PC-9 (cell line): ENCODE results near the gene CXCL3.

Source experiments
- EZH2 ChIP-seq: fragments of 200-600 bp; sonication (generic); IDR thresholded peaks from 2 replicates; pipeline ENCODE4 v1.8.0; 2017; ENCODE audit warnings: antibody characterized with exemption, low read depth
- TF ChIP-seq, protein P1 (sequence below): fragments of 200-600 bp; sonication (generic); conservative IDR thresholded peaks from 2 replicates; pipeline ENCODE4 v1.6.1; 2017; ENCODE audit warnings: mixed run types, antibody characterized with exemption, mild to moderate bottlenecking, moderate library complexity

DNA sequence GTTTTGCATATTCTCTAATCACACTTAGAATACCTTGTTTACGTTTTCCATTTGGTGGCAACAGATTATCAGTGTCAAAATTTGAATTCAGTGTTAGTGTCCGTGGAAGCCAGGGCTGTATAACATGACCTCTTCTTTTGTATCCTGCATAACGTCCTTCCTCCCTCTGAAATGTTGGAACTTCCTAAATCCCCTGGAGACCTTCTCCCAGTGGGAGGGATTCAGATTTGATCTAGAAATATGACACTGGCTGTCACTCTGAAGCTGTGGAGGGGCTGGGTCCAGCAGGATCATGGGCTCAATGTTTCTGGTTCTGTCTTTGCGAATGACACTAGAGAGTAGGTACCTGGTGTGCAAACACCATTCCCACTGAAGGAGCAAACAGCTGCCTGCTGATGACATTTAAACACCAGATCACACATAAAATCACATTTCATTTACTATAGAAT lies 850 bp upstream of the CXCL3 start:
- TF ChIP-seq, protein P1, sequence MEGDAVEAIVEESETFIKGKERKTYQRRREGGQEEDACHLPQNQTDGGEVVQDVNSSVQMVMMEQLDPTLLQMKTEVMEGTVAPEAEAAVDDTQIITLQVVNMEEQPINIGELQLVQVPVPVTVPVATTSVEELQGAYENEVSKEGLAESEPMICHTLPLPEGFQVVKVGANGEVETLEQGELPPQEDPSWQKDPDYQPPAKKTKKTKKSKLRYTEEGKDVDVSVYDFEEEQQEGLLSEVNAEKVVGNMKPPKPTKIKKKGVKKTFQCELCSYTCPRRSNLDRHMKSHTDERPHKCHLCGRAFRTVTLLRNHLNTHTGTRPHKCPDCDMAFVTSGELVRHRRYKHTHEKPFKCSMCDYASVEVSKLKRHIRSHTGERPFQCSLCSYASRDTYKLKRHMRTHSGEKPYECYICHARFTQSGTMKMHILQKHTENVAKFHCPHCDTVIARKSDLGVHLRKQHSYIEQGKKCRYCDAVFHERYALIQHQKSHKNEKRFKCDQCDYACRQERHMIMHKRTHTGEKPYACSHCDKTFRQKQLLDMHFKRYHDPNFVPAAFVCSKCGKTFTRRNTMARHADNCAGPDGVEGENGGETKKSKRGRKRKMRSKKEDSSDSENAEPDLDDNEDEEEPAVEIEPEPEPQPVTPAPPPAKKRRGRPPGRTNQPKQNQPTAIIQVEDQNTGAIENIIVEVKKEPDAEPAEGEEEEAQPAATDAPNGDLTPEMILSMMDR = no peak
- TF ChIP-seq EZH2 = no peak
